ENCODE measurements around the gene KRT14. TPM values are rescaled to one million over a fixed set of nuclear protein-coding genes. Genes with fewer than 3 reads are reported as not detected.
"Not testable (repeated sequence)": the region's sequence is repeated elsewhere in the genome, so short reads cannot be mapped to it uniquely, and the experiment has no call there.

Gene KRT14
- total and polyA plus RNA-seq, 4 donors: 0.62 to 4.9 (median 1.1) TPM

DNA sequence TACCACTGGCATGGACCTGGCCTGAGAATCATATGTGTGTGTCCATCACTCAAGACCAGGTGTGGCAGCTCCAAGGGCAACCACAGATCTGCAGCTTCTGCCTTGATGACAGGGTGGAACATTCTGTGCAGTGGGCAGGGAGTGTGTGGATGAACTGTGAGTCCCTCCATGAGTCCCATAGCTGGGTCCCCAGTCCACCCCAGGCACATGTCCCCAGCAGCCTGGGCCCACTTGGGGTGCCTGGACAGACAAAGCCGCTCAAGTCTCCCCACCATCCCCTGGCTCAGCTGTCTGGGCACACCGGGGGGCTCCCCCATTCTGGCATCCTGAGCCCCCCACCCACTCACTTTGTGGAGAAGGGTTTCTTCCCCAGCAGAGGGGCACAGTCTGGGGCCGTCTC is 30.4 kb upstream of the KRT14 start:
- Histone ChIP-seq H3K9me3 (ENCODE audit: control insufficient read depth, insufficient read depth, low read length) (no peaks in the 10 kb centered on the region), H3K4me1 (ENCODE audit: control insufficient read depth, insufficient read depth, low read length) (no peaks in the 10 kb centered on the region), H3K4me3 (ENCODE audit: low read depth, low read length) (no peak overlapping the region), H3K27me3 (ENCODE audit: control insufficient read depth, insufficient read depth, low read length) (no peaks in the 10 kb centered on the region), H3K27ac (ENCODE audit: low read depth, low read length) (no peak overlapping the region), H3K36me3 (ENCODE audit: control insufficient read depth, insufficient read depth, low read length) (no peaks in the 10 kb centered on the region)
- WGBS (ENCODE audit: insufficient coverage): no CpG with 5 or more reads among the region's 3 CpGs
- DNase-seq (ENCODE audit: low read depth in 4 of 6, low spot score in 6 of 6): no peak

GRCh38 chr17:41616486-41616885 is 29.8 kb upstream of the KRT14 start:
- WGBS (ENCODE audit: insufficient coverage): 74% methylated on average over 4 of the region's 4 CpGs
- not testable (repeated sequence) for H3K4me3 ChIP-seq (ENCODE audit: low read depth, low read length); H3K27ac ChIP-seq (ENCODE audit: low read depth, low read length); H3K9me3 ChIP-seq (ENCODE audit: control insufficient read depth, insufficient read depth, low read length); H3K4me1 ChIP-seq (ENCODE audit: control insufficient read depth, insufficient read depth, low read length); H3K27me3 ChIP-seq (ENCODE audit: control insufficient read depth, insufficient read depth, low read length); H3K36me3 ChIP-seq (ENCODE audit: control insufficient read depth, insufficient read depth, low read length); DNase-seq (ENCODE audit: low read depth in 4 of 6, low spot score in 6 of 6)

- WGBS (ENCODE audit: insufficient coverage): 43% methylated on average over 5 of the region's 7 CpGs
- H3K27me3 ChIP-seq (ENCODE audit: control insufficient read depth, insufficient read depth, low read length): no peaks in the 10 kb centered on the region
These were observed 28.8 kb upstream of the KRT14 start for GRCh38 chr17:41615454-41615853.

DNA sequence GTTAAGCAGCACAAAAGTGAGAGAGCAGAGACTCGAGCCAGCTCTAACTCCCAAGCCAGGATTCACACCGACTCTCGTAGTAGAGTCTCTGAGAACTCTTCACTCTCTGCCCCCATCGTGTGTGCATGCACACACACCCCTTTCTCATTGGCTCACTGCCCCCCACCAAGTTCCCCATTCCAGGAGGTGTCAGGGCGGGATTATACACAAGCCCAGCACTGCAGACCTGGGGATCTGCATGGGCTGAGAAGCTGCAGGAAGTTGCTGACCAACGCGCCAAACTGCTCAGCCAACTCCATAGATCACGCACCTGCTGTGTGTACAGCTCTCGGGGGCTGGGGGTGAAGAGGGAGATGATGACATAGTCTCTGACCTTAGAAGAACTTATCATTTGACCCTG is 28.1 kb upstream of the KRT14 start:
- H3K9me3 ChIP-seq (ENCODE audit: control insufficient read depth, insufficient read depth, low read length); H3K27me3 ChIP-seq (ENCODE audit: control insufficient read depth, insufficient read depth, low read length); H3K27ac ChIP-seq (ENCODE audit: low read depth, low read length); DNase-seq (ENCODE audit: low read depth in 4 of 6, low spot score in 6 of 6); H3K36me3 ChIP-seq (ENCODE audit: control insufficient read depth, insufficient read depth, low read length); H3K4me1 ChIP-seq (ENCODE audit: control insufficient read depth, insufficient read depth, low read length); H3K4me3 ChIP-seq (ENCODE audit: low read depth, low read length): not testable (repeated sequence)
- 66% methylated on average over 5 of the region's 9 CpGs for WGBS (ENCODE audit: insufficient coverage)

More at GRCh38 chr17:41615454-41615853, 28.8 kb upstream of the KRT14 start:
- no peaks in the 10 kb centered on the region for H3K4me1 ChIP-seq (ENCODE audit: control insufficient read depth, insufficient read depth, low read length)
- DNase-seq (ENCODE audit: low read depth in 4 of 6, low spot score in 6 of 6): no peak
- no peaks in the 10 kb centered on the region for H3K9me3 ChIP-seq (ENCODE audit: control insufficient read depth, insufficient read depth, low read length)
- no peaks in the 10 kb centered on the region for H3K36me3 ChIP-seq (ENCODE audit: control insufficient read depth, insufficient read depth, low read length)
- no peak overlapping the region for H3K27ac ChIP-seq (ENCODE audit: low read depth, low read length)
- no peak overlapping the region for H3K4me3 ChIP-seq (ENCODE audit: low read depth, low read length)

DNA sequence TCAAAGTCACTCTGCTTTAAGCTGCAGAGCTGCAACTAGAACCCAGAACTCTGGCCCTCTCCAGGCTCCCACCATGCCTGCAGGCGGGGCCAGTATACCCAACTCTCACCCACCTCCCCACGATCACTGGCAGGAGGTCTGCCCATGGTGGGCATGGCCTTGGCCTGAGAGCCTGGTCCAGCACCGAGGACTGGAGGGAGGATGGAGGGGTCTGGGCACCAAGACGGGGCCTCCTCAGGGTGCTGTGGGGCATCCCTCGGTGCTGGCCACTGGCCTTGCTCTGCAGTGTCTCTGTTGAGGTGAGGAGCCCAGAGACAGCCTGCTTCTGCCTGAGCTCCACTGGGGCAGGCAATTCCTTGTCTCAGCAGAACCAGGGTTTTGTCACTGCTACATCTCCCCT is 27.4 kb upstream of the KRT14 start:
- Histone ChIP-seq H3K9me3 (ENCODE audit: control insufficient read depth, insufficient read depth, low read length) (no peaks in the 10 kb centered on the region), H3K4me1 (ENCODE audit: control insufficient read depth, insufficient read depth, low read length) (no peaks in the 10 kb centered on the region), H3K27ac (ENCODE audit: low read depth, low read length) (no peak overlapping the region), H3K36me3 (ENCODE audit: control insufficient read depth, insufficient read depth, low read length) (no peaks in the 10 kb centered on the region), H3K4me3 (ENCODE audit: low read depth, low read length) (no peak overlapping the region), H3K27me3 (ENCODE audit: control insufficient read depth, insufficient read depth, low read length) (no peaks in the 10 kb centered on the region)
- WGBS (ENCODE audit: insufficient coverage): 100% methylated on average over 3 of the region's 5 CpGs
- no peak for DNase-seq (ENCODE audit: low read depth in 4 of 6, low spot score in 6 of 6)

- no peaks in the 10 kb centered on the region for H3K9me3 ChIP-seq (ENCODE audit: control insufficient read depth, insufficient read depth, low read length)
- H3K27ac ChIP-seq (ENCODE audit: low read depth, low read length): no peak overlapping the region
- H3K4me3 ChIP-seq (ENCODE audit: low read depth, low read length): no peak overlapping the region
- no peaks in the 10 kb centered on the region for H3K27me3 ChIP-seq (ENCODE audit: control insufficient read depth, insufficient read depth, low read length)
- H3K36me3 ChIP-seq (ENCODE audit: control insufficient read depth, insufficient read depth, low read length): no peaks in the 10 kb centered on the region
- no peaks in the 10 kb centered on the region for H3K4me1 ChIP-seq (ENCODE audit: control insufficient read depth, insufficient read depth, low read length)
- 79% methylated on average over 11 of the region's 11 CpGs for WGBS (ENCODE audit: insufficient coverage)
- DNase-seq (ENCODE audit: low read depth in 4 of 6, low spot score in 6 of 6): no peak
These were observed 26.8 kb upstream of the KRT14 start for GRCh38 chr17:41613277-41614082.

DNA sequence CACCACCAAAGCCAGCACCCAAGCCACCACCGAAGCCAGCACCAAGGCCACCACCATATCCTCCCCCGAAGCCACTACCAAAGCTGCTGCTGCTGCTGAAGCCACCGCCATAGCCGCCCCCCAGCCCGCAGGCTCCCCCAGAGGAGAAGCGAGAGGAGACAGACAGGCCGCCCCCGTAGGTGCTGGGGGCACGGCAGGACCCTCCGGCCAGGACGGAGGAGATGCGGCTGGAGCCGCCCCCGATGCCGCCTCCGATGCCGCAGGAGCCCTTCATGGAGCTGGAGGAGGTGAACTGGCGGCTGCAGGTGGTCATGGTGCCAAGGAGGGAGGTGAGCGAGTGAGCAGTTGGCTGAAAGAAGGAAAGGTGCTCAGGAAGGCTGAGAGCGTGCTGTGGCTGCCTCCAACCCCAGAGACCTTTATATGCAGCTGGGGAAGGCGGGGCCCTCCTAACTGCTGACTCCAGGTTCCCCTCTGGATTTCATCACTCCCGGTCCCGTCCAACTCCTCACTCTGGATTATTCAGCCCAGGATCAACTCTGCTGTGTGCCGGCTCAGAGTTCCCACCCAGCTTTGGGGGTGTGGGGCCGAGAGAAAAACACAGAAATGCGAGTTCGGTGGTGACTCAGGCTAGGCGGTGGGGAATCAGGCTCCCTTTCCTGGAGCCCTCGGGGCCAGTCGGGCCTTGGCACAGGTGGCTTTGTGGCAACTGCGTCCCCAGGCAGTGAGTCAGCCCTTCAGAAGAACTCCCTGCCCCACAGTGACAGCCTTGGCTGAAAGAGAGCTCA is 25.9 kb upstream of the KRT14 start, which contains the start of gene KRT16:
Gene KRT16 (minus strand): TSS at position 392 of the 785 bp plus-strand sequence. CDS start 79 bp downstream, at position 313.
- not testable (repeated sequence) for H3K4me1 ChIP-seq (ENCODE audit: control insufficient read depth, insufficient read depth, low read length); H3K36me3 ChIP-seq (ENCODE audit: control insufficient read depth, insufficient read depth, low read length); H3K27ac ChIP-seq (ENCODE audit: low read depth, low read length); H3K27me3 ChIP-seq (ENCODE audit: control insufficient read depth, insufficient read depth, low read length); H3K4me3 ChIP-seq (ENCODE audit: low read depth, low read length); DNase-seq (ENCODE audit: low read depth in 4 of 6, low spot score in 6 of 6); H3K9me3 ChIP-seq (ENCODE audit: control insufficient read depth, insufficient read depth, low read length)
- 86% methylated on average over 24 of the region's 31 CpGs for WGBS (ENCODE audit: insufficient coverage)

- H3K4me3 ChIP-seq (ENCODE audit: low read depth, low read length): no peak overlapping the region
- H3K36me3 ChIP-seq (ENCODE audit: control insufficient read depth, insufficient read depth, low read length): no peaks in the 10 kb centered on the region
- WGBS (ENCODE audit: insufficient coverage): 90% methylated on average over 25 of the region's 25 CpGs
These were observed 24.4 kb upstream of the KRT14 start for GRCh38 chr17:41610965-41611640.

GRCh38 chr17:41610061-41610517 is 23.4 kb upstream of the KRT14 start:
- H3K9me3 ChIP-seq (ENCODE audit: control insufficient read depth, insufficient read depth, low read length); DNase-seq (ENCODE audit: low read depth in 4 of 6, low spot score in 6 of 6); H3K36me3 ChIP-seq (ENCODE audit: control insufficient read depth, insufficient read depth, low read length); H3K27ac ChIP-seq (ENCODE audit: low read depth, low read length); H3K27me3 ChIP-seq (ENCODE audit: control insufficient read depth, insufficient read depth, low read length); H3K4me3 ChIP-seq (ENCODE audit: low read depth, low read length); H3K4me1 ChIP-seq (ENCODE audit: control insufficient read depth, insufficient read depth, low read length): not testable (repeated sequence)
- WGBS (ENCODE audit: insufficient coverage): 28% methylated on average over 7 of the region's 10 CpGs

More at GRCh38 chr17:41610965-41611640, 24.4 kb upstream of the KRT14 start:
- Histone ChIP-seq H3K27ac (ENCODE audit: low read depth, low read length) (no peak overlapping the region), H3K27me3 (ENCODE audit: control insufficient read depth, insufficient read depth, low read length) (no peaks in the 10 kb centered on the region), H3K9me3 (ENCODE audit: control insufficient read depth, insufficient read depth, low read length) (no peaks in the 10 kb centered on the region), H3K4me1 (ENCODE audit: control insufficient read depth, insufficient read depth, low read length) (no peaks in the 10 kb centered on the region)
- no peak for DNase-seq (ENCODE audit: low read depth in 4 of 6, low spot score in 6 of 6)
